Prostate gland (tissue), 2 donors: ENCODE measurements around the gene CCNI2. TPM values are rescaled to one million over a fixed set of nuclear protein-coding genes. Genes with fewer than 3 reads are reported as not detected.

Experiments used
- DNase-seq: peaks from one replicate; pipeline ENCODE4 v3.0.0-alpha.2; 2019; ENCODE audit warnings: low spot score
- H3K27ac ChIP-seq, 2 donors: fragments of 200-600 bp; sonication (generic); 2 replicates each; pipeline ENCODE4 v1.5.1; 2017 to 2019
- H3K27me3 ChIP-seq: fragments of 200-600 bp; sonication (generic); replicated peaks from 2 replicates; pipeline ENCODE4 v1.5.1; 2019; ENCODE audit not compliant: insufficient read depth
- H3K36me3 ChIP-seq, 2 donors: fragments of 200-600 bp; sonication (generic); 1 replicate in 1 of 2; 2 replicates in 1 of 2; pipeline versions ENCODE4 v1.5.1 to v1.8.1; 2017 to 2019
- H3K4me1 ChIP-seq: fragments of 200-600 bp; sonication (generic); replicated peaks from 2 replicates; pipeline ENCODE4 v1.5.1; 2019
- H3K4me3 ChIP-seq, 2 donors: fragments of 200-600 bp; sonication (generic); 2 replicates each; pipeline ENCODE4 v1.5.1; 2017 to 2019
- H3K9me3 ChIP-seq: fragments of 200-600 bp; sonication (generic); 2 replicates; pipeline ENCODE4 v1.5.1; 2017
- POLR2A ChIP-seq: fragments of 450-650 bp; IDR thresholded peaks from one replicate; pipeline ENCODE4 v1.6.1; 2016; ENCODE audit warnings: antibody characterized with exemption, mild to moderate bottlenecking
- POLR2AphosphoS5 ChIP-seq: sonication (generic); formaldehyde crosslinking; IDR thresholded peaks from one replicate; pipeline ENCODE4 v1.6.1; 2017; ENCODE audit warnings: antibody characterized with exemption
- WGBS: methylation state at CpG from one replicate; pipeline ENCODE4 v1.1.5; 2018; 5-methylcytosine and 5-hydroxymethylcytosine counted together
- intact Hi-C: fragments of 100-400 bp; cut with DNase I; formaldehyde crosslinking; loops from one replicate; pipeline ENCODE4 v1.14.2; 2022
- total RNA-seq, 2 donors: library from RNA; depleted of rRNA; stranded (reverse); fragments of >200 nt; gene quantifications; one replicate each; pipeline ENCODE4 v1.1.0, GENCODE V29; 2016
- TF ChIP-seq, protein P1 (sequence below), 4 experiments: fragments of 200-600 bp in 2 of 4; fragments of 450-650 bp in 2 of 4; sonication (generic) in 2 of 4; IDR thresholded peaks; 1 replicate in 3 of 4; 2 replicates in 1 of 4; pipeline ENCODE4 v1.5.1; 2016 to 2019; ENCODE audit warnings: antibody characterized with exemption in 4 of 4, mild to moderate bottlenecking in 2 of 4, moderate library complexity in 2 of 4

Gene CCNI2
- total RNA-seq, 2 donors from 2014 or later, result 5.9 TPM; not detected in 1

DNA sequence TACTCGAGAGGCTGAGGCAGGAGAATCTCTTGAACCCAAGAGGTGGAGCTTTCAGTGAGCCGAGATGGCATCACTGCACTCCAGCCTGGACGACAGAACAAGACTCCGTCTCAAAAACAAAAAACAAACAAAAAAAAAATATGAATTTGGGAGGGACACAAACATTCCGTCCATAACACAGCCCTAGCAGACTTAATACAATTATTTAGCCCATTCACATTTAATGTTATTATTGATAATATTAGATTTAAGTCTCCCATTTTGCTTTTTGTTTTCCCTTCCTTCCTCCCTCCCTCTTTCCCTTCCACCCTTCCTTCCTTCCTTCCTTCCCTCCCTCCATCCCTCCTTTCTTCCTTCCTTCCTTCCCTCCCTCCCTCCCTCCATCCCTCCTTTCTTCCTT is 4.6 kb upstream of the CCNI2 start:
- no peak overlapping the region for H3K4me3 ChIP-seq
- no peaks in the 10 kb centered on the region for H3K4me1 ChIP-seq
- 96% methylated on average over 5 of the region's 5 CpGs for whole genome bisulfite sequencing
- TF ChIP-seq POLR2AphosphoS5 (no peak), POLR2A (no peak)
- TF ChIP-seq, protein P1, sequence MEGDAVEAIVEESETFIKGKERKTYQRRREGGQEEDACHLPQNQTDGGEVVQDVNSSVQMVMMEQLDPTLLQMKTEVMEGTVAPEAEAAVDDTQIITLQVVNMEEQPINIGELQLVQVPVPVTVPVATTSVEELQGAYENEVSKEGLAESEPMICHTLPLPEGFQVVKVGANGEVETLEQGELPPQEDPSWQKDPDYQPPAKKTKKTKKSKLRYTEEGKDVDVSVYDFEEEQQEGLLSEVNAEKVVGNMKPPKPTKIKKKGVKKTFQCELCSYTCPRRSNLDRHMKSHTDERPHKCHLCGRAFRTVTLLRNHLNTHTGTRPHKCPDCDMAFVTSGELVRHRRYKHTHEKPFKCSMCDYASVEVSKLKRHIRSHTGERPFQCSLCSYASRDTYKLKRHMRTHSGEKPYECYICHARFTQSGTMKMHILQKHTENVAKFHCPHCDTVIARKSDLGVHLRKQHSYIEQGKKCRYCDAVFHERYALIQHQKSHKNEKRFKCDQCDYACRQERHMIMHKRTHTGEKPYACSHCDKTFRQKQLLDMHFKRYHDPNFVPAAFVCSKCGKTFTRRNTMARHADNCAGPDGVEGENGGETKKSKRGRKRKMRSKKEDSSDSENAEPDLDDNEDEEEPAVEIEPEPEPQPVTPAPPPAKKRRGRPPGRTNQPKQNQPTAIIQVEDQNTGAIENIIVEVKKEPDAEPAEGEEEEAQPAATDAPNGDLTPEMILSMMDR (IDR thresholded peaks at IDR 0.05), result no peak
- intact Hi-C loops, result no loop called here
- no peak for DNase-seq
- H3K36me3 ChIP-seq, result no peaks in the 10 kb centered on the region
- H3K27me3 ChIP-seq, result no peaks in the 10 kb centered on the region
- no peak overlapping the region for H3K27ac ChIP-seq
- no peaks in the 10 kb centered on the region for H3K9me3 ChIP-seq

DNA sequence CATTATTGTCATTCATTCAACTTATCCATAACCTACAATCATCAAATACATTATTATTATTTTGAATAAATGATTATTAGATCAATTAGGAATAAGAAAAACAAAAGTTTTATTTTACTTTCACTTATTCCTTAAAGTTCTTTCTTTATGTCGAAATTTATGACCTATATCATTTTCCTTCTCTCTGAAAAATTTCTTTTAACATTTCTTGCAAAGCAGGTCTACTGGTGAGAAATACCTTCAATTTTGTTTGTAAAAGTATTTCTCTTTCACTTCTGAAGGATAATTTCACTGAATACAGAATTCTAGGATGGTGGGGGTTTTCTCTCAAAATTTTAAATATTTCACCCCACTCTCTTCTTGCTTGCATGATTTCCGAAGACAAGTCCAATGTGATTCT is 2.6 kb upstream of the CCNI2 start:
- no peaks in the 10 kb centered on the region for H3K36me3 ChIP-seq
- no peak overlapping the region for H3K27ac ChIP-seq
- H3K9me3 ChIP-seq, result no peaks in the 10 kb centered on the region
- WGBS, result 68% methylated on average over 2 of the region's 2 CpGs
- no peak for DNase-seq
- H3K4me1 ChIP-seq, result no peaks in the 10 kb centered on the region
- no peak overlapping the region for H3K4me3 ChIP-seq
- no peaks in the 10 kb centered on the region for H3K27me3 ChIP-seq
- TF ChIP-seq POLR2A (no peak), POLR2AphosphoS5 (no peak)
- TF ChIP-seq, protein P1 (IDR thresholded peaks at IDR 0.05), result no peak
- intact Hi-C loops, result no loop called here

DNA sequence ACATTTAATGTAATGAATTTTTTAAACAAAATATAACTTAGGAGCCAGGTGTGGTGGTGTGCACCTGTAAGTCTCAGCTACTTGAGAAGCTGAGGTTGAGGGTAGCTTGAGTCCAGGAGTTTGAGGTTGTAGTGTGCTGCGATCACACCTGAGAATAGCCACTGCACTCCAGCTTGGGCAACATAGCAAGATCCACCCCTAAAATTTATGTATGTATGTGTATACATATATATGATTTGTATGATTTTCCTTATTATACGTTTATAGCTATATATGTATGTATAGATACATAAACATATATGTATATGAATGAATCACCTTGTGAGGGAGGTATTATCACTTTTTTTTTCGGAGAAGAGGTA is 653 bp upstream of the CCNI2 start:
- 27% methylated on average over 3 of the region's 3 CpGs for WGBS
- Histone ChIP-seq H3K4me1 (no peaks in the 10 kb centered on the region), H3K9me3 (no peaks in the 10 kb centered on the region), H3K4me3 (peak overlapping the region in 1 of 2 donors; percentile 48), H3K27me3 (no peaks in the 10 kb centered on the region), H3K36me3 (no peaks in the 10 kb centered on the region), H3K27ac (no peak overlapping the region)
- intact Hi-C loops, result no loop called here
- no peak for DNase-seq
- TF ChIP-seq, protein P1 (IDR thresholded peaks at IDR 0.05), result no peak
- TF ChIP-seq POLR2AphosphoS5 (no peak), POLR2A (no peak)

DNA sequence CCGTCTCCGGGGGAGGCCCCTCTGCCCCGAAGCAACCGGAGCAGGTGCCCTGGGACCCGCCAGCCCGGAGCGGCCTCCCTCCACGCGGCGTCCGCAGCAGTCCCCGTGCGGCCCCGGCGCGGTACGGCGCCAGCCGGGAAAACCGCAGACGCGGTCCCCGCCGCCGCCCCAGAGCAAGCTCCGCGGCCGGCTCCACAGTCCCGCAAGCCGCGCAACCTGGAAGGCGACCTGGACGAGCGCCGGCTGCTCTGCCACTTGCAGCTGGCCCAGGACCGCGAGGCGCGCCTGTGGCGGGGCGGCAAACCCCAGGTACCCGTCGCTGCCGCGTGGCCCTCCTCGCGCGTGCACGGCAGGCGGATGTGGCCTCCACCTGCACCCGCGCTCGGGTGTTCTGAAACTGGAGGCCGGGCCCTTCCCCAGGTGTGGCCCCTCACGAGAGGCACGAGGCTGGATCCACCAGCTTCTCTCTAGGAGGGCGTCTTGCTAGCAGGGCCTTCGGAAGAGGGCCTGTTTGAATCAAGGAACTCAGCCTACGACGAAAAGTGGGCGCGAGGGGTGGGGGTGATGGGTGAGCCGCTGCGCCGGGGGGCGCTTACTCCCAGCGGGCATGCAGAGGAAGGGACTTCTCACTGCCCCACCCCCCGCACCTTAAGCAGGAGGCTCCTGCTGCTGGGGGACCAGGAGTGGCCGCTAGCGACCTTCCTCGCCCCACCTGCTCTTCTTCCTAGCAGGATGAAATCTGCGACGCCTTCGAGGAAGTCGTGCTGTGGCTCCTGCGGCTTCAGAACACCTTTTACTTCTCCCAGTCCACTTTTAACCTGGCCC is 602 bp downstream of the CCNI2 start:
- Histone ChIP-seq H3K27me3 (no peaks in the 10 kb centered on the region), H3K27ac (no peak overlapping the region), H3K4me1 (no peaks in the 10 kb centered on the region), H3K36me3 (no peaks in the 10 kb centered on the region), H3K4me3 (peak overlapping the region; percentile 34 to 48), H3K9me3 (no peaks in the 10 kb centered on the region)
- intact Hi-C loops, result no loop called here
- TF ChIP-seq, protein P1 (IDR thresholded peaks at IDR 0.05), result no peak
- TF ChIP-seq POLR2AphosphoS5 (no peak), POLR2A (no peak)
- DNase-seq, result no peak
- WGBS, result 66% methylated on average over 27 of the region's 76 CpGs

DNA sequence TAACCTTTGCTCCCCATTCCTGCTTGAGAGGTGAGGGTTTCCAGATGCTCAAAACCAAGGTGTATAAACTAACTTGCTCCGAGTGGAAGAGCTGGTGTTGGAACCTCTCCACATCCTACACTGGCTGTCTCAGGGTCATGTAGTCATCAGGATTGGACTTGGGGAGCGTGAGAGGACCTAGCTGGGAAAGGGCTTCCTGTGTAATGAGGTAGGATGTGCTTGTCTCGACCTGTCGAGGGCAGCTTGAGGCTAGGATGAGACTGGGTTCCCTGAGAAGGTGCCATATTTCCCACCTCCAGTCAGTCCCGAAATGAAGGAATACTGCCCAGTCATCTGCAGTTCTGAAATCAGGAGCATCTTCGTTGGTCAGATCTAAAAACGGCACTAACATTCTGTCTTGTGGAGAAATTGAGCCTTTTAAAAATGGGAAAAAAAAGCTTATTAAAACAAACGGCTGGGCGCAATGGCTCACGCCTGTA is 1.3 kb downstream of the CCNI2 start:
- H3K9me3 ChIP-seq, result no peaks in the 10 kb centered on the region
- no peaks in the 10 kb centered on the region for H3K27me3 ChIP-seq
- 82% methylated on average over 10 of the region's 10 CpGs for WGBS
- no peak overlapping the region for H3K4me3 ChIP-seq
- intact Hi-C loops, result no loop called here
- H3K36me3 ChIP-seq, result no peaks in the 10 kb centered on the region
- H3K27ac ChIP-seq, result no peak overlapping the region
- no peaks in the 10 kb centered on the region for H3K4me1 ChIP-seq
- TF ChIP-seq POLR2AphosphoS5 (no peak), POLR2A (no peak)
- TF ChIP-seq, protein P1 (IDR thresholded peaks at IDR 0.05), result no peak
- no peak for DNase-seq
